AG08395 (cell line): ENCODE measurements around the gene AK2.

Experiments
- DNase-seq: peaks from one replicate; pipeline ENCODE4 v3.0.0; 2012; ENCODE audit warnings: mixed read lengths, low spot score

Gene AK2

GRCh38 chr1:33022650-33023200 is 14.0 kb downstream of the AK2 start:
- no peak for DNase-seq

GRCh38 chr1:33021567-33022431 is 14.9 kb downstream of the AK2 start:
- no peak for DNase-seq

- no peak for DNase-seq
These were observed 18.6 kb downstream of the AK2 start for GRCh38 chr1:33018112-33018511.

- DNase-seq, result no peak
These were observed 19.5 kb downstream of the AK2 start for GRCh38 chr1:33017175-33017574.

GRCh38 chr1:33015216-33015615 is 21.5 kb downstream of the AK2 start:
- DNase-seq, result no peak

- DNase-seq, result no peak
These were observed 22.1 kb downstream of the AK2 start for GRCh38 chr1:33014464-33015163.

- DNase-seq, result no peak
These were observed 22.9 kb downstream of the AK2 start for GRCh38 chr1:33013791-33014190.

GRCh38 chr1:33012165-33012564 is 24.5 kb downstream of the AK2 start:
- no peak for DNase-seq

GRCh38 chr1:33010932-33011731 is 25.6 kb downstream of the AK2 start:
- peak; percentile 37 for DNase-seq

- no peak for DNase-seq
These were observed 27.1 kb downstream of the AK2 start for GRCh38 chr1:33009561-33009960.

- no peak for DNase-seq
These were observed 28.4 kb downstream of the AK2 start for GRCh38 chr1:33008051-33008914.

GRCh38 chr1:33007190-33008050 is 29.3 kb downstream of the AK2 start:
- DNase-seq, result peak; percentile 96

GRCh38 chr1:33005838-33006421 is 30.8 kb downstream of the AK2 start:
- DNase-seq, result no peak

GRCh38 chr1:33005117-33005837 is 31.4 kb downstream of the AK2 start:
- no peak for DNase-seq

- DNase-seq, result peak; percentile 8
These were observed 32.1 kb downstream of the AK2 start for GRCh38 chr1:33004613-33005012.

- no peak for DNase-seq
These were observed 33.0 kb downstream of the AK2 start for GRCh38 chr1:33003657-33004056.

- DNase-seq, result no peak
These were observed 34.7 kb downstream of the AK2 start for GRCh38 chr1:33002006-33002405.

GRCh38 chr1:33001282-33001681 is 35.4 kb downstream of the AK2 start:
- no peak for DNase-seq

- DNase-seq, result no peak
These were observed 36.2 kb downstream of the AK2 start for GRCh38 chr1:33000427-33001026.
